Epithelial cell of proximal tubule (primary cell): Measurements from ENCODE around the gene TXNRD1. TPM values are rescaled to one million over a fixed set of nuclear protein-coding genes. Genes with fewer than 3 reads are reported as not detected.

ENCODE experiments used
- DNase-seq: peaks from one replicate; pipeline ENCODE4 v3.0.0-alpha.2; 2011; ENCODE audit warnings: low read depth
- H3K4me3 ChIP-seq: 2 replicates; pipeline ENCODE4 v1.5.1; 2011; ENCODE audit warnings: low read depth, mild to moderate bottlenecking, low read length
- total RNA-seq: library from RNA; depleted of rRNA; stranded (reverse); fragments of >200 nt; gene quantifications from 2 replicates; pipeline ENCODE4 v1.2.3, GENCODE V29; 2015
- TF ChIP-seq, protein P1 (sequence below): conservative IDR thresholded peaks from 2 replicates; pipeline ENCODE4 v1.5.1; 2012; ENCODE audit warnings: low read depth, mild to moderate bottlenecking, low read length

Gene TXNRD1
- total RNA-seq, 1 donor from 2014 or later = 268 TPM

- H3K4me3 ChIP-seq = no peak overlapping the region
- no peak for DNase-seq
- TF ChIP-seq, protein P1, sequence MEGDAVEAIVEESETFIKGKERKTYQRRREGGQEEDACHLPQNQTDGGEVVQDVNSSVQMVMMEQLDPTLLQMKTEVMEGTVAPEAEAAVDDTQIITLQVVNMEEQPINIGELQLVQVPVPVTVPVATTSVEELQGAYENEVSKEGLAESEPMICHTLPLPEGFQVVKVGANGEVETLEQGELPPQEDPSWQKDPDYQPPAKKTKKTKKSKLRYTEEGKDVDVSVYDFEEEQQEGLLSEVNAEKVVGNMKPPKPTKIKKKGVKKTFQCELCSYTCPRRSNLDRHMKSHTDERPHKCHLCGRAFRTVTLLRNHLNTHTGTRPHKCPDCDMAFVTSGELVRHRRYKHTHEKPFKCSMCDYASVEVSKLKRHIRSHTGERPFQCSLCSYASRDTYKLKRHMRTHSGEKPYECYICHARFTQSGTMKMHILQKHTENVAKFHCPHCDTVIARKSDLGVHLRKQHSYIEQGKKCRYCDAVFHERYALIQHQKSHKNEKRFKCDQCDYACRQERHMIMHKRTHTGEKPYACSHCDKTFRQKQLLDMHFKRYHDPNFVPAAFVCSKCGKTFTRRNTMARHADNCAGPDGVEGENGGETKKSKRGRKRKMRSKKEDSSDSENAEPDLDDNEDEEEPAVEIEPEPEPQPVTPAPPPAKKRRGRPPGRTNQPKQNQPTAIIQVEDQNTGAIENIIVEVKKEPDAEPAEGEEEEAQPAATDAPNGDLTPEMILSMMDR = no peak
These were observed 144.6 kb downstream of the TXNRD1 start for GRCh38 chr12:104360157-104360556.

GRCh38 chr12:104360983-104361707, 145.6 kb downstream of the TXNRD1 start:
- no peak for DNase-seq
- H3K4me3 ChIP-seq = no peak overlapping the region
- TF ChIP-seq, protein P1 = no peak

GRCh38 chr12:104365921-104366410, 150.4 kb downstream of the TXNRD1 start:
- no peak for DNase-seq
- TF ChIP-seq, protein P1 = no peak
- no peak overlapping the region for H3K4me3 ChIP-seq

- DNase-seq = no peak
- TF ChIP-seq, protein P1 = no peak
- H3K4me3 ChIP-seq = no peak overlapping the region
These were observed 154.1 kb downstream of the TXNRD1 start for GRCh38 chr12:104369708-104370107.

DNA sequence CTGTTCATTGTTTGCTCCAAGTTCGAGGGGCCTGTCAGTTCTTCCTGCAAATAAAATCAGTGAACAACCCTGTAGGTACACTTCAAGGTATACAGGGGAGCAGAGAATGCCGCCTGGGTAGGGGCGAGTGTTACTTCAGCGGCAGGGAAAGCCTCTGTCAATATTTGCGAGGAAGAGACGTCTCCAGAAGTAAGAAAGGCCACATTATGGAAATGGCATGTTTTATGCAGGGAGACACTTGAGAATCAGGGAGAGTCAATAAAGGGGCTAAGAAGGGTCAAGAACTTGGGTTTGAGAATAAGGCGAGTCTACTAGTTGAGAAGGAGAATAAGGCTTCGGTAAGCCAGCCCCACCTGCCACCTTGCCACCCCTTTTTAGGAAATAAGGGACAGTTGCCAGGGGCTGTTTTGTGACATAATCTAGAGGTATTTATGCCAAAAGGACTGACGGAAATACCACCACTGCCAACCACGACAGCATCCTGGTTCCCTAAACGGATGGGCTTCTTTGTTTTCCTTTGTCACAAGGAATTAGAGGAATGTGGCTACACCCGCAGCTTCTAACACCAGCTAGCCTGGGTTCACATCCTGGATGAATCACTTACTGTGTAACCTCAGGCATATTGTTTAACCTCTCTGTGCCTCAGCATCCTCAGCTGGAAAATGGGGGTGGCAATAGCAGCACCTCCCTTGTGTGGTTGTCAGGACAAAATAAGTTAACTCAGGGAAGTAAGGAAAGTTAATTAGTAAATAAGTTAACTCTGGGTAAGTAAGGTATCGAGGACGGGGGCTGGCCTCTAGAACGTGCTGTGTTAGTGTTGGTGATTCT, 155.7 kb downstream of the TXNRD1 start:
- DNase-seq = peak; percentile 23
- no peak overlapping the region for H3K4me3 ChIP-seq
- TF ChIP-seq, protein P1 = no peak

DNA sequence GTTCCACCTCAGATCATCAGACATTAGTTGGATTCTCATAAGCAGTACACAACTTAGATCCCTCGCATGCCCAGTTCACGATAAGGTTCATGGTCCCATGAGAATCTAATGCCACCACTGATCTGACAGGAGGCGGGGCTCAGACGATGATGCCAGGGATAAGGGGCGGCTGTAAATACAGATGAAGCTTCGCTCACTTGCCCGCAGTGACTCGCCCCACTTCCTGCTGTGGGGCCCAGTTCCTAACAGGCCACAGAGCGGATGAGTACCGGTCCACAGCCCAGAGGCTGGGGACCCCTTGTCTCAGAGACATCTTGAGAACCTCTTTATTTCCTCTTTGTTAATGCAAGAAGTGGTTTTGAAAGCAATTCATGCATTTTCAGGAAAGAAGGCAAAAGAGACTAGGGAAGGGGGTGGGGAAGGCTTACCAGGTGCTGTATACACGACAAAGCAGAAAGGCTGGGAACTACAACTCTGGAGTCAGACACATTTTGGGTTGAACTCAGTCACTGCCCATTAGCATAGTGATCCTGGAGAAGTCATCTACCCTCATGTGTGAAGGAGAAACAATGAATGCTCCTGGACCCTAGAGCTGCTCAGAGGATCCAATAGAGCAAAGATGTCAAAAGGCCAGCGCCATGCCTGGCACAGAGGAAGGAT, 156.6 kb downstream of the TXNRD1 start:
- TF ChIP-seq, protein P1 = no peak
- no peak for DNase-seq
- H3K4me3 ChIP-seq = no peak overlapping the region
